Lung microvascular endothelial cell (primary cell): ENCODE results near the gene TEAD4. TPM values are rescaled to one million over a fixed set of nuclear protein-coding genes. Genes with fewer than 3 reads are reported as not detected.

ENCODE experiments used
- DNase-seq, 2 donors: peaks; one replicate each; pipeline versions ENCODE4 v3.0.0 to v3.0.0-alpha.2; 2010; ENCODE audit warnings: low read depth in 2 of 2
- total RNA-seq: library from RNA; depleted of rRNA; stranded (reverse); fragments of >200 nt; gene quantifications from 2 replicates; pipeline ENCODE4 v1.2.1, GENCODE V29; 2014

The TEAD4 gene
- total RNA-seq, 1 donor from 2014 or later: 19.2 TPM

- no peak for DNase-seq
Observed at GRCh38 chr12:3000548-3001275, 41.5 kb downstream of the TEAD4 start.

DNA sequence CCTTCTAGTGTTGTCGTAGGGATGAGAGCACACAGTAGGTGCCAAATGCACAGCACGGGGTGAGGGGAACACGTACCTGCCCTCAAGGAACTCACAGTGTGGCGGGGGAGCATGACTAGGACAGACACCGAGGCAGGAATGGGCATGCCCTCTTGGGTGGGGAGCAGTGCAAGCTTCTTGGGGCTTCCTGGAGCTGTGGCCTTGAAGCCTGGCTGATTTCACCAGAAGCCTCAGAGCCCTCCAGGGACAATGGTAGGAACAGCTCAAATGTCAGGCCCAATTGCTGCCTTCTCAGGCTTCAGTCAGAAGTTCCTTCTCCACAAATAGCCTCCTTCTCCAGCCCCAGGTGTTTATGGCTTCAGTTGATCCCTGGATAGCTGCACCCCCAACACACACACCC is 43.4 kb downstream of the TEAD4 start:
- DNase-seq: no peak

GRCh38 chr12:3003357-3003992 is 44.3 kb downstream of the TEAD4 start:
- no peak for DNase-seq

DNA sequence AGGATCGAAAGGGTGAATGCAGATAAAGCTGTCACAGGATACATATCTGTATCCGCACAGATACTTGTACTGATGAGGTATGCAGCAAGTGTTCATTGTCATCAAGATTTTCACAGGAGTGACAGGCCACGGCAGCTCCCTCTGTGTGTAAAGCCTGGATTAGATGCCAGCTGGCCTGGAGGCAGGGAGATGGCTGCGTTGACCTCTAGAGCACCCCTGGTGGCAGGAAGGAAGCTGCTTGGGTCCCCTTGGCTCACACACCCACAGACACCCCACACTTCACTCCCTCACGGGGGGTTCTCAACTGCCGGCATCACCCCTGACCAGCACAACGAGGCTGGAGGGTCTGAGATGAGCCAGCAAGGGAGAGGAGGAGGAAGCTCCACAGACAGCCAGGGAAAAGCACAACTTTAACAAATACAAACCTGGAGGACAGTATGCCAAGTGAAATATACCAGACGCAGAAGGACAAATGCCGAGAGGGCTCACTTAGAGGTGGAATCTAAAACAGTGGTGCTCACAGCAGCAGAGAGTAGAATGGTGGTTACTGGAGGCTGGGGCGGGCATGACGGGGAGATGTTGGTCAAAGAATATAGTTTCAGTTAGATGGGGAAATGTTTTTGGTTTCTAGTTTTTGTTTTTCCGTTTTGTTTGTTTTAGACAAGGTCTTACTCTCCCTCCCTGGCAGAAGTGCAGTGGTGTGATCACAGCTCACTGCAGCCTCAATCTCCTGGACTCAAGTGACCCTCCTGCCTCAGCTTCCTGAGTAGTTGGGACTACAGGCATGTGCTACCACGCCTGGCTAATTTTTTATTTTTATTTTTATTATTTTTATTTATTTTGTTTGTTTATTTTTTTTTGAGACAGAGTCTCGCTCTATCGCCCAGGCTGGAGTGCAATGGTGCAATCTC is 45.7 kb downstream of the TEAD4 start:
- peak in 1 of 2 donors; percentile 39 for DNase-seq

DNA sequence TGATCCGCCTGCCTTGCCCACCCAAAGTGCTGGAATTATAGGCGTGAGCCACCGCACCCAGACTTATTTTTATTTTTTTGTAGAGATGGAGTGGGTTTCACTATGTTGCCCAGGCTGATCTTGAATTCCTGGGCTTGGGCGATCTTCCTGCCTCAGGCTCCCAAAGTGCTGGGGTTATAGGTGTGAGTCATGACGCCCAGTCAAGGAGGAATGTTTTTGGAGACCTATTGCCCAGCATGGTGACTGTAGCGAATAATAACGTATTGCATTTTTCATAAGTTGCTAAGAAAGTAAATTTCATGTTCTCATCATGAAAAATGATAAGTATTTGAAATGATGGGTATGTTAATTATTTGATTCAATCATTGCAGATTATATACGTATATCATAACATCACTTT is 46.5 kb downstream of the TEAD4 start:
- DNase-seq: no peak

DNA sequence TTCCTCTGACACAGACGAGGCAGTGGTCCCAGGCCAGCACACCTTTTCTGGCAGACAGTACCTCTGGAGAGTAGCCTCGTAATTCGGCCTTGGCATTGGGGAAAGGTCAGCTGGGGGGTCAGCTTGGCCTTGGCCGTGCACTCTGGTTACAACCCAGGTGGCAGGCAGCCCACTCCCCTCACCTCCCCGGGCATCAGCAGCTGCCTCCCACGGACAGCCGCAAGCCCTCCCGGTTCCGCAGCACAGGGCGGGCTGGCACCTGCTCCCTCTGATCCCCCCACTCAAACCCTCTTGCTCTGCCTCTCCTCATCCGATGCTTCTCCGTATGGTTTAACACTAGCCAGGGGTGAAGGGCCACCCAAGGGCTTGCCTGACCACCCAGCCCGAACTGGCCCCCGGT is 50.6 kb downstream of the TEAD4 start:
- no peak for DNase-seq

GRCh38 chr12:3010214-3010930 is 51.2 kb downstream of the TEAD4 start:
- no peak for DNase-seq

- DNase-seq: peak in 1 of 2 donors; percentile 56
Observed at GRCh38 chr12:3012786-3013185, 53.6 kb downstream of the TEAD4 start.

DNA sequence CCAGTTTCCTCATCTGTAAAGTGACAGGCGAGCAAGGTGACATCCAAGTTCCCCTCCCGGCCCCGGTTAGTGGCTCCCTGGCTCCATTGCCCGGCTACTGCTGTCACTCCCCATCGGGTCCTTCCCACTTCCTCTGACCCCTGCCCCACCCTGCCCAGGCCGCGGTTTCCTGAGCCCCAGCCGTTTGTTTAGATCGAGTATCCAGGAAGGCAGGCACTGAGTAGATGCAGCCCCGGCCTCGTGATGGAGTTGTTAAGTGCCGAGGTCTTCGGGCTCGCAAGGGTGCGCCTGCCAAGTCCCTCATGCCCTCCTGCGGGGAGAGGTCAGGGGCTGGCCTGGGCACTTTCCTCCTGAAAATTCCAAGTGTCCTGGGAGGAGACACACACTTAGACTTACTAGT is 55.4 kb downstream of the TEAD4 start:
- DNase-seq: peak; percentile 44 to 91

GRCh38 chr12:3015356-3015755 is 56.2 kb downstream of the TEAD4 start:
- no peak for DNase-seq

DNA sequence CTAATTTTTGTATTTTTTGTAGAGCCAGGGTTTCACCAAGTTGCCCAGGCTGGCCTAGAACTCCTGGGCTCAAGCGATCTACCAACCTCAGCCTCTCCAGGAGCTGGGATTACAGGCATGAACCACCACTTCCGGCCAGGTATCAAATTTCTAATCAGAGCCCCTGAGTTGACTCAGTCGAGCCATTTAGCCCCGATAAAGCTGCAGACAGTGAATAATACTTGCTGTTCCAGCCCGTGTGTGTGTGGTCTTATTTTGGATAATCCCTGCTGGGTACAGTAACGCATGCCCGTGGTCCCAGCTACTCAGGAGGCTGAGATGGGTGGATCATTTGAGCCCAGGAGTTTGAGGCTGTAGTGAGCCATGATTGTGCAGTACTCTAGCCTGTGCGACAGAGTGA is 57.0 kb downstream of the TEAD4 start:
- no peak for DNase-seq

- DNase-seq: no peak
Observed at GRCh38 chr12:3017281-3017680, 58.1 kb downstream of the TEAD4 start.

GRCh38 chr12:3018284-3019004 is 59.2 kb downstream of the TEAD4 start:
- DNase-seq: no peak

- DNase-seq: no peak
Observed at GRCh38 chr12:3019005-3019680, 59.9 kb downstream of the TEAD4 start.

GRCh38 chr12:3020399-3020798 is 61.2 kb downstream of the TEAD4 start:
- DNase-seq: no peak

- DNase-seq: peak in 1 of 2 donors; percentile 41
Observed at GRCh38 chr12:3020850-3021435, 61.7 kb downstream of the TEAD4 start.

GRCh38 chr12:3022411-3022810 is 63.2 kb downstream of the TEAD4 start:
- no peak for DNase-seq

DNA sequence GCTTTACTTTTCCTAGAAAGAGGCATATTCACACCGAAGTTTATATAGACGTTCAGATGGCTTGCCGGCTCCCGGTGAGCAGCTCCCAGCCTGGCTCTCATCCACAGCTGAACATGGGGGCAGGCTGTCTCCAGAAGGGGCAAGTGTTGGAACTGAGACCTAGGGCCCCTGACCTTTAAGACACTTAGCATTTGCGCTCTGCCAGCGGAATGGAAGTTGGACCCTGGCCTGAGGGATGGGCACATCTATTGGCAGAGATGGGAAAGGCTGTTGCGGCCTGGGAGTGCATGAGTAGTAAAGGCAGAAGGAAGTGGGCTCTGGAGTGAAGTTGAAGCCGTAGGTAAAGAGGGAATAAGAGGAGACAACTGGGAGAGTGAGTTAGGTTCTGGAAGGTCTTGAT is 63.8 kb downstream of the TEAD4 start:
- DNase-seq: no peak

DNA sequence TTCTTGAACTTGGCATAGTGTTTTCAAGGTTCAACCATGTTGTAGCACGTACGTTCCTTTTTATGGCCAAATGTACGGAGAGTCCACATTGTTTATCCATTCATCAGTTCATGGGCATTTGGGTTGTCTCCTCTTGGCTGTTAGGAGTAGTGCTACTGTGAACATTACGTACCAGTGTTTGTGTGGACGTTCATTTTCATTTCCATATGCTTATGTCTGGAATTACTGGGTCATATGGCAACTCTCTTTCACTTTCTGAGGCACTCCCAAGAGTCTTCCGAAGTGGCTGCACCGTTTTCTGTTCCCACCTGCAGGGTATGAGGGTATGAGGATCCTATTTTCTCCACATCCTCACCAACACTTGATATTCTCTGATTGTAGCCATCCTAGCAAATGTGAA is 68.9 kb downstream of the TEAD4 start:
- no peak for DNase-seq

GRCh38 chr12:3030821-3031429 is 71.7 kb downstream of the TEAD4 start:
- no peak for DNase-seq
